HCT116 (cell line): ENCODE measurements around the gene MBTPS1. TPM values are rescaled to one million over a fixed set of nuclear protein-coding genes. Genes with fewer than 3 reads are reported as not detected.

ENCODE experiments used
- ATAC-seq: fragments of 200-7000 bp; cut with Tn5 transposase; 2 replicates; pipeline ENCODE4 v1.9.1; 2020; ENCODE audit warnings: mild to moderate bottlenecking, moderate library complexity
- BruUV-seq: library from RNA; stranded (reverse); fragments of 400-500 nt; replicated peaks from 2 replicates; lab custom pipeline; 2021; lab: Mats Ljungman, UMichigan
- CTCF ChIA-PET: fragments of 300-600 bp; sonication (Branson Sonifier 250); formaldehyde crosslinking; loops from one replicate; lab custom pipeline; 2021; ENCODE audit warnings: antibody characterized with exemption; lab: Charles Lee
- POLR2A ChIA-PET: fragments of 300-600, 350-600 bp; sonication (Branson Sonifier 250); formaldehyde crosslinking; loops from one replicate; lab custom pipeline; 2021; ENCODE audit warnings: antibody characterized with exemption; lab: Charles Lee
- RAD21 ChIA-PET, 2 experiments: fragments of 300-600 bp; sonication (Branson Sonifier 250); formaldehyde crosslinking; loops; one replicate each; lab custom pipeline; 2023; ENCODE audit warnings: low total read pairs in 2 of 2; ENCODE audit not compliant: uncharacterized antibody in 2 of 2, unreplicated experiment in 2 of 2, low non-redundant PET in 1 of 2; lab: Charles Lee
- DNase-seq: peaks from one replicate; pipeline ENCODE4 v3.0.0-alpha.2; 2010; ENCODE audit warnings: low read depth, low spot score
- H2AFZ ChIP-seq: fragments of 200-600 bp; shearing (Covaris generic), sonication (generic); 2 replicates; pipeline ENCODE4 v1.6.1; 2017; ENCODE audit warnings: low read depth, mixed run types, mixed read lengths, antibody characterized with exemption, low read length; ENCODE audit not compliant: poor library complexity, severe bottlenecking
- H3K27ac ChIP-seq: 2 replicates; pipeline ENCODE4 v1.5.1; 2012; ENCODE audit warnings: low read depth, low read length
- H3K27me3 ChIP-seq: fragments of 200-600 bp; sonication (generic); 2 replicates; pipeline ENCODE4 v1.6.1; 2016; ENCODE audit warnings: mixed run types, low read length, mixed read lengths; ENCODE audit not compliant: insufficient read depth
- H3K36me3 ChIP-seq, 2 experiments: fragments of 200-500 bp in 1 of 2; fragments of 200-600 bp in 1 of 2; sonication (Bioruptor generic) in 1 of 2; sonication (generic) in 1 of 2; 2 replicates each; pipeline versions ENCODE4 v1.5.1 to v1.6.1; 2014 to 2016; ENCODE audit warnings: low read length in 2 of 2, inconsistent platforms in 1 of 2, mixed read lengths in 1 of 2, mixed run types in 1 of 2; ENCODE audit not compliant: insufficient read depth in 2 of 2, control insufficient read depth in 1 of 2
- H3K4me1 ChIP-seq, 2 experiments: fragments of 200-600 bp in 1 of 2; sonication (generic) in 1 of 2; 2 replicates each; pipeline versions ENCODE4 v1.5.1 to v1.6.1; 2012 to 2017; ENCODE audit warnings: low read length in 2 of 2, inconsistent platforms in 1 of 2, mild to moderate bottlenecking in 1 of 2, mixed read lengths in 1 of 2, mixed run types in 1 of 2, moderate library complexity in 1 of 2; ENCODE audit not compliant: insufficient read depth in 2 of 2, control insufficient read depth in 1 of 2
- H3K4me2 ChIP-seq: fragments of 200-600 bp; sonication (generic); 2 replicates; pipeline ENCODE4 v1.6.1; 2017; ENCODE audit warnings: mixed run types, low read length, mixed read lengths
- H3K4me3 ChIP-seq, 2 experiments: fragments of 200-600 bp in 1 of 2; sonication (generic) in 1 of 2; replicated peaks in 1 of 2; 2 replicates each; pipeline ENCODE4 v1.5.1; 2011 to 2016; ENCODE audit warnings: low read length in 2 of 2, control low read depth in 1 of 2, low read depth in 1 of 2, mild to moderate bottlenecking in 1 of 2, mixed read lengths in 1 of 2, mixed run types in 1 of 2
- H3K79me2 ChIP-seq: fragments of 200-600 bp; sonication (generic); 2 replicates; pipeline ENCODE4 v1.6.1; 2017; ENCODE audit warnings: mild to moderate bottlenecking, mixed run types, low read length, moderate library complexity, mixed read lengths; ENCODE audit not compliant: insufficient read depth
- H3K9ac ChIP-seq: fragments of 200-600 bp; sonication (generic); 2 replicates; pipeline ENCODE4 v1.6.1; 2016; ENCODE audit warnings: low read length, mixed read lengths
- H3K9me2 ChIP-seq: fragments of 200-600 bp; sonication (generic), shearing (Covaris generic); 2 replicates; pipeline ENCODE4 v1.6.1; 2017; ENCODE audit warnings: mixed run types, mild to moderate bottlenecking, moderate library complexity; ENCODE audit not compliant: insufficient read depth
- H3K9me3 ChIP-seq, 2 experiments: fragments of 200-500 bp in 1 of 2; fragments of 200-600 bp in 1 of 2; sonication (Bioruptor generic) in 1 of 2; sonication (generic) in 1 of 2; 2 replicates each; pipeline ENCODE4 v1.6.1; 2014 to 2017; ENCODE audit warnings: low read length in 2 of 2, mixed read lengths in 2 of 2, inconsistent platforms in 1 of 2, low read depth in 1 of 2, mild to moderate bottlenecking in 1 of 2, mixed run types in 1 of 2, moderate library complexity in 1 of 2; ENCODE audit not compliant: control insufficient read depth in 1 of 2, insufficient read depth in 1 of 2
- H4K20me1 ChIP-seq: fragments of 200-600 bp; sonication (generic), shearing (Covaris generic); 2 replicates; pipeline ENCODE4 v1.6.1; 2017; ENCODE audit warnings: mixed run types, mild to moderate bottlenecking, moderate library complexity; ENCODE audit not compliant: insufficient read depth
- CEBPB ChIP-seq: IDR thresholded peaks from 2 replicates; pipeline ENCODE4 v1.6.1; 2012; ENCODE audit warnings: low read depth
- EZH2 ChIP-seq: fragments of 200-600 bp; sonication (generic); IDR thresholded peaks from 2 replicates; pipeline ENCODE4 v1.6.1; 2017; ENCODE audit warnings: antibody characterized with exemption, mixed run types
- FOSL1 ChIP-seq: IDR thresholded peaks from 2 replicates; pipeline ENCODE4 v1.6.1; 2012; ENCODE audit warnings: low read depth
- REST ChIP-seq: IDR thresholded peaks from 2 replicates; pipeline ENCODE4 v1.6.1; 2012; ENCODE audit warnings: low read depth
- SIN3A ChIP-seq: IDR thresholded peaks from 2 replicates; pipeline ENCODE4 v1.6.1; 2012; ENCODE audit warnings: low read depth
- SP1 ChIP-seq: IDR thresholded peaks from 2 replicates; pipeline ENCODE4 v1.6.1; 2012; ENCODE audit warnings: low read depth
- SRF ChIP-seq: IDR thresholded peaks from 2 replicates; pipeline ENCODE4 v1.6.1; 2012; ENCODE audit warnings: low read depth
- intact Hi-C: fragments of 100-400 bp; cut with micrococcal nuclease; formaldehyde crosslinking; loops from 2 replicates; pipeline ENCODE4 v1.10.0; 2022
- total RNA-seq: library from RNA; stranded (reverse); gene quantifications from one replicate; pipeline ENCODE4 v1.2.1, GENCODE V29; 2021; ENCODE audit not compliant: unreplicated experiment

Gene MBTPS1
- total RNA-seq, 1 experiment from 2014 or later = 111 TPM

GRCh38 chr16:84053237-84053636, 63.5 kb downstream of the MBTPS1 start:
- no peak overlapping the region for H3K4me2 ChIP-seq
- ChIA-PET POLR2A (no interaction called here), RAD21 (no interaction called here), CTCF (interaction anchor here (1.3 to 2.2 kb wide), 2 partner anchors 13 to 100 kb away, joined by 3 to 12 read pairs; no protein-coding TSS in a partner anchor)
- H3K9ac ChIP-seq = no peak overlapping the region
- ATAC-seq (no peak), DNase-seq (no peak)
- peaks cover 21 to 26% of the 10 kb centered on the region in 2 experiments for H3K36me3 ChIP-seq
- intact Hi-C loops = no loop called here
- no peaks in the 10 kb centered on the region for H3K27me3 ChIP-seq
- H3K9me2 ChIP-seq = no peaks in the 10 kb centered on the region
- H4K20me1 ChIP-seq = no peaks in the 10 kb centered on the region
- no peaks in the 10 kb centered on the region for H3K9me3 ChIP-seq
- no peak overlapping the region for H3K4me3 ChIP-seq
- H3K79me2 ChIP-seq = no peaks in the 10 kb centered on the region
- no peak overlapping the region for H2AFZ ChIP-seq
- H3K4me1 ChIP-seq = no peaks in the 10 kb centered on the region
- no peak overlapping the region for H3K27ac ChIP-seq
- no peak for TF ChIP-seq EZH2
- TF ChIP-seq FOSL1 = no peak
- TF ChIP-seq CEBPB = no peak
- no peak for TF ChIP-seq SP1
- TF ChIP-seq, all 23 proteins: peak for 0
- no TSS peak for BruUV-seq

- H3K9me2 ChIP-seq = no peaks in the 10 kb centered on the region
- H3K36me3 ChIP-seq = peaks cover 17 to 21% of the 10 kb centered on the region in 2 experiments; a peak in 3 of 4 replicates
- RAD21 ChIA-PET = no interaction called here
- CTCF ChIA-PET = no interaction called here
- intact Hi-C loops = no loop called here
- no peak overlapping the region for H3K27ac ChIP-seq
- H3K9ac ChIP-seq = no peak overlapping the region
- TF ChIP-seq REST = no peak
- no peak for TF ChIP-seq SIN3A
- TF ChIP-seq SRF = no peak
- H2AFZ ChIP-seq = no peak overlapping the region
- H3K4me2 ChIP-seq = no peak overlapping the region
- no peak for ATAC-seq
- BruUV-seq = no TSS peak
- DNase-seq = no peak
- H3K79me2 ChIP-seq = no peaks in the 10 kb centered on the region
- POLR2A ChIA-PET = no interaction called here
- H3K9me3 ChIP-seq = no peaks in the 10 kb centered on the region
- H3K4me3 ChIP-seq = no peak overlapping the region
- no peaks in the 10 kb centered on the region for H3K4me1 ChIP-seq
- H4K20me1 ChIP-seq = no peaks in the 10 kb centered on the region
- H3K27me3 ChIP-seq = no peaks in the 10 kb centered on the region
These were observed 64.6 kb downstream of the MBTPS1 start for GRCh38 chr16:84052071-84052622.
